ENCODE results near the gene CUEDC2.

Gene CUEDC2

GRCh38 chr10:102394079-102394800, 38.1 kb downstream of the CUEDC2 start:
- Mint-ChIP-seq H3K36me3 (ENCODE audit: insufficient read depth) (peaks cover 42% of the 10 kb centered on the region), H3K4me3 (peak overlapping the region; percentile 95), H3K4me1 (peaks cover 38% of the 10 kb centered on the region), H3K9me3 (no peaks in the 10 kb centered on the region), H3K27me3 (no peaks in the 10 kb centered on the region), H3K27ac (ENCODE audit: low read depth) (peak overlapping the region; percentile 100)
- DNase-seq (ENCODE audit: low spot score in 2 of 2), result peak; percentile 98 to 100
- peak; percentile 79 for ATAC-seq (replicated peaks; ENCODE audit: extremely low read depth, poor library complexity, severe bottlenecking)

GRCh38 chr10:102393411-102394078, 38.8 kb downstream of the CUEDC2 start:
- no peak for DNase-seq (ENCODE audit: low spot score in 2 of 2)

GRCh38 chr10:102392306-102392705, 40.1 kb downstream of the CUEDC2 start:
- ATAC-seq (replicated peaks; ENCODE audit: extremely low read depth, poor library complexity, severe bottlenecking) (no peak), DNase-seq (ENCODE audit: low spot score in 2 of 2) (no peak)
- peaks cover 32% of the 10 kb centered on the region for H3K36me3 Mint-ChIP-seq (ENCODE audit: insufficient read depth)
- no peaks in the 10 kb centered on the region for H3K27me3 Mint-ChIP-seq
- H3K9me3 Mint-ChIP-seq, result no peaks in the 10 kb centered on the region
- H3K4me3 Mint-ChIP-seq, result no peak overlapping the region
- H3K4me1 Mint-ChIP-seq, result peaks cover 30% of the 10 kb centered on the region
- no peak overlapping the region for H3K27ac Mint-ChIP-seq (ENCODE audit: low read depth)

More at GRCh38 chr10:102393411-102394078, 38.8 kb downstream of the CUEDC2 start:
- peak overlapping the region; percentile 95 for H3K4me3 Mint-ChIP-seq
- H3K27me3 Mint-ChIP-seq, result no peaks in the 10 kb centered on the region
- H3K36me3 Mint-ChIP-seq (ENCODE audit: insufficient read depth), result peaks cover 39% of the 10 kb centered on the region
- no peak for ATAC-seq (replicated peaks; ENCODE audit: extremely low read depth, poor library complexity, severe bottlenecking)
- H3K27ac Mint-ChIP-seq (ENCODE audit: low read depth), result peak overlapping the region; percentile 100
- H3K9me3 Mint-ChIP-seq, result no peaks in the 10 kb centered on the region
- peaks cover 36% of the 10 kb centered on the region for H3K4me1 Mint-ChIP-seq

- Mint-ChIP-seq H3K27me3 (no peaks in the 10 kb centered on the region), H3K36me3 (ENCODE audit: insufficient read depth) (peaks cover 17% of the 10 kb centered on the region), H3K9me3 (no peaks in the 10 kb centered on the region), H3K4me3 (no peak overlapping the region), H3K4me1 (peaks cover 18% of the 10 kb centered on the region), H3K27ac (ENCODE audit: low read depth) (no peak overlapping the region)
- ATAC-seq (replicated peaks; ENCODE audit: extremely low read depth, poor library complexity, severe bottlenecking), result no peak
- no peak for DNase-seq (ENCODE audit: low spot score in 2 of 2)
These were observed 42.5 kb downstream of the CUEDC2 start for GRCh38 chr10:102389894-102390293.

- no peak for ATAC-seq (replicated peaks; ENCODE audit: extremely low read depth, poor library complexity, severe bottlenecking)
- no peak for DNase-seq (ENCODE audit: low spot score in 2 of 2)
- Mint-ChIP-seq H3K27me3 (no peaks in the 10 kb centered on the region), H3K4me3 (no peak overlapping the region), H3K27ac (ENCODE audit: low read depth) (no peak overlapping the region), H3K9me3 (no peaks in the 10 kb centered on the region), H3K4me1 (no peaks in the 10 kb centered on the region), H3K36me3 (ENCODE audit: insufficient read depth) (peaks cover 15% of the 10 kb centered on the region)
These were observed 47.6 kb downstream of the CUEDC2 start for GRCh38 chr10:102384606-102385429.

- H3K27ac Mint-ChIP-seq (ENCODE audit: low read depth), result no peak overlapping the region
- no peaks in the 10 kb centered on the region for H3K4me1 Mint-ChIP-seq
- ATAC-seq (replicated peaks; ENCODE audit: extremely low read depth, poor library complexity, severe bottlenecking), result no peak
These were observed 48.3 kb downstream of the CUEDC2 start for GRCh38 chr10:102384053-102384452.

GRCh38 chr10:102382871-102383270, 49.5 kb downstream of the CUEDC2 start:
- H3K27ac Mint-ChIP-seq (ENCODE audit: low read depth), result no peak overlapping the region
- peaks cover 22% of the 10 kb centered on the region for H3K36me3 Mint-ChIP-seq (ENCODE audit: insufficient read depth)
- no peaks in the 10 kb centered on the region for H3K4me1 Mint-ChIP-seq
- H3K4me3 Mint-ChIP-seq, result no peak overlapping the region
- H3K27me3 Mint-ChIP-seq, result no peaks in the 10 kb centered on the region
- H3K9me3 Mint-ChIP-seq, result no peaks in the 10 kb centered on the region
- DNase-seq (ENCODE audit: low spot score in 2 of 2) (no peak), ATAC-seq (replicated peaks; ENCODE audit: extremely low read depth, poor library complexity, severe bottlenecking) (no peak)

More at GRCh38 chr10:102384053-102384452, 48.3 kb downstream of the CUEDC2 start:
- Mint-ChIP-seq H3K9me3 (no peaks in the 10 kb centered on the region), H3K27me3 (no peaks in the 10 kb centered on the region), H3K36me3 (ENCODE audit: insufficient read depth) (peaks cover 20% of the 10 kb centered on the region), H3K4me3 (no peak overlapping the region)
- DNase-seq (ENCODE audit: low spot score in 2 of 2), result no peak

GRCh38 chr10:102381983-102382382, 50.4 kb downstream of the CUEDC2 start:
- Mint-ChIP-seq H3K36me3 (ENCODE audit: insufficient read depth) (peaks cover 24% of the 10 kb centered on the region), H3K27ac (ENCODE audit: low read depth) (no peak overlapping the region), H3K27me3 (no peaks in the 10 kb centered on the region), H3K4me1 (no peaks in the 10 kb centered on the region), H3K9me3 (no peaks in the 10 kb centered on the region), H3K4me3 (no peak overlapping the region)
- ATAC-seq (replicated peaks; ENCODE audit: extremely low read depth, poor library complexity, severe bottlenecking), result no peak
- DNase-seq (ENCODE audit: low spot score in 2 of 2), result no peak

- Mint-ChIP-seq H3K4me3 (no peak overlapping the region), H3K4me1 (no peaks in the 10 kb centered on the region), H3K27me3 (no peaks in the 10 kb centered on the region), H3K36me3 (ENCODE audit: insufficient read depth) (peaks cover 30% of the 10 kb centered on the region), H3K27ac (ENCODE audit: low read depth) (no peak overlapping the region), H3K9me3 (no peaks in the 10 kb centered on the region)
- no peak for DNase-seq (ENCODE audit: low spot score in 2 of 2)
- no peak for ATAC-seq (replicated peaks; ENCODE audit: extremely low read depth, poor library complexity, severe bottlenecking)
These were observed 53.0 kb downstream of the CUEDC2 start for GRCh38 chr10:102379383-102379782.

GRCh38 chr10:102376901-102377300, 55.5 kb downstream of the CUEDC2 start:
- no peaks in the 10 kb centered on the region for H3K9me3 Mint-ChIP-seq
- H3K27me3 Mint-ChIP-seq, result no peaks in the 10 kb centered on the region
- peaks cover 37% of the 10 kb centered on the region for H3K36me3 Mint-ChIP-seq (ENCODE audit: insufficient read depth)
- no peak overlapping the region for H3K27ac Mint-ChIP-seq (ENCODE audit: low read depth)
- DNase-seq (ENCODE audit: low spot score in 2 of 2) (no peak), ATAC-seq (replicated peaks; ENCODE audit: extremely low read depth, poor library complexity, severe bottlenecking) (no peak)
- no peak overlapping the region for H3K4me3 Mint-ChIP-seq
- no peaks in the 10 kb centered on the region for H3K4me1 Mint-ChIP-seq

GRCh38 chr10:102375867-102376266, 56.5 kb downstream of the CUEDC2 start:
- H3K27ac Mint-ChIP-seq (ENCODE audit: low read depth), result no peak overlapping the region
- H3K36me3 Mint-ChIP-seq (ENCODE audit: insufficient read depth), result peaks cover 43% of the 10 kb centered on the region

GRCh38 chr10:102375250-102375649, 57.1 kb downstream of the CUEDC2 start:
- H3K36me3 Mint-ChIP-seq (ENCODE audit: insufficient read depth), result peaks cover 40% of the 10 kb centered on the region
- DNase-seq (ENCODE audit: low spot score in 2 of 2) (no peak), ATAC-seq (replicated peaks; ENCODE audit: extremely low read depth, poor library complexity, severe bottlenecking) (no peak)
- H3K27me3 Mint-ChIP-seq, result no peaks in the 10 kb centered on the region
- no peak overlapping the region for H3K27ac Mint-ChIP-seq (ENCODE audit: low read depth)
- no peaks in the 10 kb centered on the region for H3K9me3 Mint-ChIP-seq
- H3K4me3 Mint-ChIP-seq, result no peak overlapping the region
- no peaks in the 10 kb centered on the region for H3K4me1 Mint-ChIP-seq

More at GRCh38 chr10:102375867-102376266, 56.5 kb downstream of the CUEDC2 start:
- no peaks in the 10 kb centered on the region for H3K9me3 Mint-ChIP-seq
- DNase-seq (ENCODE audit: low spot score in 2 of 2), result no peak
- H3K27me3 Mint-ChIP-seq, result no peaks in the 10 kb centered on the region
- no peaks in the 10 kb centered on the region for H3K4me1 Mint-ChIP-seq
- no peak for ATAC-seq (replicated peaks; ENCODE audit: extremely low read depth, poor library complexity, severe bottlenecking)
- no peak overlapping the region for H3K4me3 Mint-ChIP-seq
